Activated CD4-positive, alpha-beta T cell treated with anti-CD3 and anti-CD28 coated beads, Interleukin-10, Interleukin-2, amounts not matched to agents 100 ng/mL and 50 ng/mL, durations not matched to agents 16 hours and 8 hours (primary cell): ENCODE results near the gene FAM83F.
"Not testable (repeated sequence)": the region's sequence is repeated elsewhere in the genome, so short reads cannot be mapped to it uniquely, and the experiment has no call there.

ENCODE experiments used
- DNase-seq: peaks from one replicate; pipeline ENCODE4 v3.0.0-alpha.2; 2020

FAM83F gene

GRCh38 chr22:39966470-39966869 is 28.3 kb upstream of the FAM83F start:
- no peak for DNase-seq

DNA sequence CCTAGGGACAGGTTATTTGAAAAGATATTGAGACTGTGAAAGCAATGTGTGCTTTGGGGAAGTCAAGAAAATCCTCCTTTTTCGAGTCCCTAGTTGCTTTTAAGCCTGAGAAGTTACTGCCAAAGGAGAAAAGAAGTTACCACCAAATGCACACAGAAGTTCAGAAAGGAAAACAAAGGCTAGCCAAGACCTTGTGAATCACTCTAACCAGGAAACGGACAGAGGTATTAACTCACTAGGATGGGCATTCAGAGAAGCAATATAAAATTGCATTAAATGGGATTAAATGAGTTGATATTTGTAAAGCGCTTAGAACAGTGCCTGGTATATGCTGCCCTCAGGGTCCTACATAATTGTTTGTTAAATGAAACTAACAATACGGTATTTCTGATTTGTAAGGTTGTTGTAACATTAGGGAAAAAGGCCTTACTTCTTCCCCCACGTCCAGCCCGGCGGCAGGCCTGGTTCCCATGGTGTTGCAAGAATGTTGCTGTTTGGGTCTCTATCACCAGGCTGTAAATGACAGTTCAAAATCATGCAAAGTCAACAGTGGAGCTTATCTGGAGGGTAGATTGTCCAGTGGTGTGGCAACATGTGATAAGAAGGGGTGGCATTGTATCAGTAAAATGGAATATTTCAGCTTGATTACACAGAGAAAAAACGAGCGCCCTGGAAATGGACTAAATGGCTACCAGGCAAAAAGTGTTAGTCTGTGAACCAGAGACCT is 27.5 kb upstream of the FAM83F start:
- no peak for DNase-seq

DNA sequence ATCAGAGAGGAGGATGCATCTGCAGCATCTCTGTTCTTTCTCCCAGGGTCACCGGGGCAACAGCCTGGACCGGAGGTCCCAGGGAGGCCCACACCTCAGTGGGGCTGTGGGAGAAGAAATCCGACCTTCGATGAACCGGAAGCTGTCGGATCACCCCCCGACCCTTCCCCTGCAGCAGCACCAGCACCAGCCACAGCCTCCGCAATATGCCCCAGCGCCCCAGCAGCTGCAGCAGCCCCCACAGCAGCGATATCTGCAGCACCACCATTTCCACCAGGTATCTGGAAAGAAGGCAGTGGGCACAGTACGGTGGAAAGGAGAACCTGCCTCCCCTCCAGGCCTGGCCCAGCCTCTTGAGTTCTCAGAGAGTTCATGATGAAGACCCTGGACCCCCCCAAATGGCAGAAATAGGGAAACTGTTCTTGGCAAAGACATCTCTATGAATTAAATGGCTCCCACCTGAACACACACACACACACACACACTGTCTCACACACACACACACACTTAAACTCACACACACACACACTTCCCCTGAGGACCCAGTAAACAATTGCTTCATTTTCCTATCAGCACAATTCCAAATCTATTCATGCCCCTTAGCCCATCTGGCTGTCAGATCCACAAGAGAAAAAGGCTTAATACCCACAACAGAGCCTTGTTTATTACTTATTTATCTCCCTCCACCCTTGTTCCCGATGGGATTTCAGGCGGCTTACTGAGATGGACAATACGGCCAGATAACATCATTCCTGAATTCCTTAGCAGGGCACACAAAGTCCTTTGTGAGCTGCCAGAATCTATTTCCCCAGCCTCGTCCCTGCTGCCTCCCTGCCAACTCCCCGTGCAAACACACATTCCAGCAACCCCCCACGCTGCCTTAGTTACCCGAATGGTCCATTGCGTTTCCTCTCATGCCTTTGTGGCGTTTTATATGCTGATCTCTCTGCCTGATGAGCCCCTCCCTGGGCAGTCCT is 26.5 kb upstream of the FAM83F start:
- DNase-seq: no peak

- DNase-seq: no peak
Measured at GRCh38 chr22:39970742-39971141, 24.0 kb upstream of the FAM83F start.

DNA sequence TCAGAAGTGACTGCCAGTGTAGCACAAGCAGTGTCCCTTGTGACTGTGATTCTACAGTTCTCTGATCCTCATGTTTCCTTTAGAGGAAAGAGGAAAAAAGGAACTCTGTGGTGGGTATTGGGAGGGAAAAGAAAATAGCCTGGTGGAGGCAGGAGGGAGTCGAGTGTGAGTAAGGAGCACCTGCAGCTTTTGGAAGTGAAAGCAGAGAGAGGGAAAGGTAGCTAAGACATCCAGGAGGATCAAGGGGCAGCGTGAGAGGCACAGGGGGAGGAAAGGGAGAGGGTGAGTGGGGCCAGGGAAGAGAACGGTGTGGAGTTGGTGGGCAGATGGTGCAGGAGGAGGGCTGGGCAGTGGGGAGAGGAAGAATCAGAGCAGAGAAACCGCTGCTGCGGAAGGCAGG is 22.1 kb upstream of the FAM83F start:
- no peak for DNase-seq

DNA sequence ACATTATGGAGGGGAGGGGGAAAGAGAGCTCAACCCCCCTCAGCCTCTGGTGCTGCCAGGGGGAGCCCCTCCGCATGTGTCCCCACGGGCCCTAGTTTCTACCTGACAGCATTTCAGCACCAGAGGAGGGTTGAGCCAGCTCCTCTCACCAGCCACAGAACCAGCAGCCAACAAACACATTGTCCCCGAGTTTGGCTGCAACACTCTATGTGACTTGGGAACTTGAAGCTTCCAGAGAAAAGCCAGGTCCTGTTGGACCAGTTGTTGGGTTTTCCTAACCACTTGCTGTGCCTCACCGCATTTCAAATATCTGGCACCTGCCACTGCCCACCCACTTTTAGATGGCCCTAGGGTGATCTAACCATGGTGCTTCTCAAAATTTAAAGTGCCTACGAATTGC is 21.1 kb upstream of the FAM83F start:
- no peak for DNase-seq

GRCh38 chr22:39974065-39974464 is 20.7 kb upstream of the FAM83F start:
- DNase-seq: no peak

DNA sequence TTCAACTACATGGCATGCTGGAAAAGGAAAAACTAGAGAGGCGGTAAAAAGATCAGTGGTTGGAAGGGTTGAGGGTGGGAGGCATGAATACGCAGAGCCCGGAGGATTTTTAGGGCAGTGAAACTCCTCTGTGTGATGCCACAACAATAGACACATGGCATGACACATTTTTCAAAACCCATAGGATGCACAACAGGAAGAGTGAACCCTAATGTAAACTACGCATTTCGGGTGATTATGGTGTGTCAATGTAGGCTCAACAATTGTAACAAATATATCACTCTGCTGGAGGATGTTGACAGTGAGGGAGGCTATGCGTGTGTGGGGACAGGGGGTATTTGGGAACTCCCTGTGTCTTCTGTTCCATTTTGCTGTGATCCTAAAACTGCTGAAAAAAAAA is 15.7 kb upstream of the FAM83F start:
- DNase-seq: no peak

DNA sequence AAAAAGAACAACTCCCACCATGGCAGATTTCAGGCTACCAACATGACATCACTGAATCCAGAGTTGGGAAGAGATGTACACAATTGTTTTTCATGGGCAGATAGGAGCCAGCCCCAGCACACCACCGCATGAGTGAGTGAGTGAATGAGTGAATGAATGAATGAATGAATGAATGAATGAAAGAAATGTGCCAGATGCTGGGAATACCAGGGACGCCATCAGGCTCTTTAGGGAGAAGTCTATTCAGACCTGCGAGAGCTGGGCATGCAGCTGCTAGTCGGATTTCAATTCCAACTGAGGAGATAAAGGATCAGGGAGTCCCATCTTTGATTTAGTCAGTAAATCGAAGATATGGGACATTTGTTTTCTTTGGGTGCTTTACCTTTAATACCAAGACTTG is 15.3 kb upstream of the FAM83F start:
- no peak for DNase-seq

- DNase-seq: no peak
Measured at GRCh38 chr22:39980596-39980995, 14.2 kb upstream of the FAM83F start.

DNA sequence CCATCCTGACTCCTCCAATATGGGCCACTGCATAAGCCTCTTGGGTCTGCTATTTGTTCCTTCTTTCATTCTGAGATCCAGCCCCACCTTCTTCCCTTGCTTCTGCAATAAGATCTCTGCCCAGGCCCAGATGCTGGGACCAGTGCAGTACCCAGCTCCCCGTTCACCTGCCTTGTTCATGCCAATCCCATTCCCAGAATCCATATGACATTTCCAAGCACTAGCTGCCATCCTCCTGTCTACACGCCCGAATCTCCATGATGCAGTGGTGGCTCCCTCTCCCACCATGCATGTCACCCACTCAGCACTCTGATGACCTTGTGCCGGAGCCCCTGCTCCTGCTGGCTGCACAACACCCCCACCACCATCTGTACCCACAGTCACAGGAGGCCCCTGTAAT is 11.4 kb upstream of the FAM83F start:
- DNase-seq: no peak

- no peak for DNase-seq
Measured at GRCh38 chr22:39984006-39984405, 10.7 kb upstream of the FAM83F start.

DNA sequence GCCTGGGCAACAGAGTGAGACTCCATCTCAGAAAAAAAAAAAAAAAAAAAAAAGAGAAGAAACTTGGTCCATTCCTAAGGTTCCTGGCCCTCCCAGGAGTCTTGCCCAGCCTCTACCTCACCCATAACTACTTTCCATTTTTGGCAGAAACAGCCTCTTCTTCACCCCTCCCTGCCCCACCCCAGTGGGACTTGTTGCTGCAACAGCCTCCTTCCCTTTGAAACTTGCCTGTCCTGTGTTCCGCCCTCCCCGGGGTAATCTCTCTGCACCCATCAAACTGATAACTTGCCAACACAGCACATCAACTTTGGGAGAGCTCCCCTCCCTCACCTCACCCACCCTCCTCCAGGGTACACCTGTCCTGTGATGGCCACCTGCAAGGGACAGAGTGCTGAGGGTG is 10.0 kb upstream of the FAM83F start:
- no peak for DNase-seq

GRCh38 chr22:39985383-39986035 is 9.2 kb upstream of the FAM83F start:
- no peak for DNase-seq

DNA sequence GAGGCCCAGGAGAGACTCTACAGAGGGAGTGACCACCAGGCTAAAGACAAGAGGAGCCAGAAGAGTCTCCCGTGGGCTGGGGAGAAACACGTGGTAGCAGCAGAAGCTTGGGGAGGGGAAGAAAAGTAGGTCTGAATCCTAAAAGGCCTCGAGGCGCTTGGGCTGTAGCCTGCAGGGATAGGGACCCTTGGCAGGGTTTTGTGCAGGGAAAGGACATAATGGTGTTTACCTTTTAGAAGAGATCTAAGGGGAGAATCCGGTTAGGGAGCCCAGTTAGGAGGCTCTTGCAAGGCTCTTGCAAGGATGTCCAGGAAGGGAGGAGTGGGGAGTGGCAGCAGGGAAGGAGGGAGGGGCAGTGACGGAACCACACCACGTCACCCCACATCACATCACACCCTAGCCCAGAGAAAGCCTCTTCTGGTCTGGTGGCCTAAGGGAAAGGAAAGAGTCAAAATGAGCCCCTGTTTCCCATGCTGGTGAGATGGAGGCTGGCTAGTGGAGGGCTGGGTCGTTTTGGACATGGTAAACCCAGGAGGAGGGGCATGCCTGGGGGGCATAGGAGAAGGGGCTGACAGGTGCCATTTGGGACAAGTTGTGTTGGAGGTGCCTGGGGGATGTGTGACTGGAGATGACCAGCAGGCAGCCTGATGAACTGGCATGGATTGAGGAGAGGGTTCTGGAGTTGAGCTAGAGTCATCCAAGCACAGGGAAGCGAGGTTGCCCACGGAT is 6.2 kb upstream of the FAM83F start:
- DNase-seq: no peak

- no peak for DNase-seq
Measured at GRCh38 chr22:39989633-39990032, 5.1 kb upstream of the FAM83F start.

- DNase-seq: no peak
Measured at GRCh38 chr22:39990686-39991085, 4.1 kb upstream of the FAM83F start.

GRCh38 chr22:39991159-39991860 is 3.4 kb upstream of the FAM83F start:
- DNase-seq: no peak

DNA sequence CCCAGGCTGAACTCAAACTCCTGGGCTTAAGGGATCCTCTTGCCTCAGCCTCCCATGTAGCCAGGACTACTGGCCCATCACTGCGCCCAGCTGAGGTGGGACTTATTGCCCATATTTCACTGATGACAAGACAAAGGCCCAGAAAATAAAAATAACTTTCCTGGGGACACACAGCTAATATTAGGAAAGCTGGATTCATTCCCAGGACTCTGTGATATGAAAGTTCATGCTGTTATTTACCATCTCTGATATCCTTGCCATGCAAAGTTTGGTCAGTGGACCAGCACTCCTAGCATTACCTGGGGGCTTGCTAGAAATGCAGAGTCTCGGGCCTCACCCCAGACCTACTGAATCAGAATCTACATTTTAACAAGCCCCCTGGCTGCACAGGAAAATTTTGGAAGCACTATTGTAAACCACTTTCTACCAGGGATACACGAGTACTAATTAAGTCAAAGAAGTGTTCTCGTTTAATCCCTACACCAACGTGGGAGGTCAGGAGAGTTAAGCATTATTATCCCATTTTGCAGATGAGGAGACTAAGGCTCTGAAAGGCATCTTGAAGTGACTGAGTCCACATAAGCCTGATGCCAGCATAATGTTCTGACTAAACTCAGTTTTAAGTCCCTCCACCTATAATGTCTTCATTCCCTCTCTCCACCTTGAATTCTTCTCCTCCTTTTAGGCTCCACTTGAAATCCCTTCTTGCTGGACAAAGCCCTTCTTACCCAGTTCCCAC is 2.5 kb upstream of the FAM83F start:
- DNase-seq: no peak

DNA sequence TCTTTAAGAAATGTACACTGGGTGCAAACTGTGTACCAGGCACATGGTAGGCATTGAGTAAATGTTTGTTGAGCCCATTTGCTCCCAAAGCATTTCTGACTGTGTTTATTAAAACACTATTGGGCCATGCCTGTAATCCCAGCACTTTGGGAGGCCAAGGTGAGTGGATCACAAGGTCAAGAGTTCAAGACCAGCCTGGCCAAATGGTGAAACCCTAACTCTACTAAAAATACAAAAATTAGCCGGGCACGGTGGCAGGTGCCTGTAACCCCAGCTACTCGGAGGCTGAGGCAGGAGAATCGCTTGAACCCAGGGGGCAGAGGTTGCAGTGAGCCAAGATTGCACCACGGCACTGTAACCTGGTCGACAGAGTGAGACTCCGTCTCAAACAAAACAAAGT is 1.9 kb upstream of the FAM83F start:
- DNase-seq: not testable (repeated sequence)

- no peak for DNase-seq
Measured at GRCh38 chr22:39994041-39994565, 651 bp upstream of the FAM83F start.
